Osteocyte (in vitro differentiated cells): ENCODE data around the gene DPY19L1. TPM values are rescaled to one million over a fixed set of nuclear protein-coding genes. Genes with fewer than 3 reads are reported as not detected.
"Not testable (repeated sequence)": the region's sequence is repeated elsewhere in the genome, so short reads cannot be mapped to it uniquely, and the experiment has no call there.

Source experiments
- DNase-seq: peaks from one replicate; pipeline ENCODE4 v3.0.0; 2021; ENCODE audit warnings: mixed read lengths; ENCODE audit not compliant: unreplicated experiment; ENCODE audit errors: extremely low spot score
- H3K27ac Mint-ChIP-seq: one replicate; pipeline ENCODE4 v1.8.0; 2021; ENCODE audit warnings: mild to moderate bottlenecking, mixed read lengths; ENCODE audit not compliant: unreplicated experiment
- H3K27me3 Mint-ChIP-seq: one replicate; pipeline ENCODE4 v1.8.0; 2021; ENCODE audit warnings: mixed read lengths; ENCODE audit not compliant: unreplicated experiment
- H3K36me3 Mint-ChIP-seq: one replicate; pipeline ENCODE4 v1.8.0; 2021; ENCODE audit warnings: mixed read lengths; ENCODE audit not compliant: unreplicated experiment
- H3K4me1 Mint-ChIP-seq: one replicate; pipeline ENCODE4 v1.8.0; 2021; ENCODE audit warnings: mixed read lengths; ENCODE audit not compliant: unreplicated experiment
- H3K4me3 Mint-ChIP-seq: one replicate; pipeline ENCODE4 v1.8.0; 2021; ENCODE audit warnings: mild to moderate bottlenecking, moderate library complexity, mixed read lengths; ENCODE audit not compliant: unreplicated experiment
- H3K9me3 Mint-ChIP-seq: one replicate; pipeline ENCODE4 v1.8.0; 2021; ENCODE audit warnings: mixed read lengths; ENCODE audit not compliant: unreplicated experiment
- CTCF ChIP-seq: fragments of 200-600 bp; sonication (generic); IDR thresholded peaks from 2 replicates; pipeline ENCODE4 v1.5.0; 2021; ENCODE audit warnings: antibody characterized with exemption, mild to moderate bottlenecking, moderate library complexity
- total RNA-seq: library from RNA; stranded (reverse); gene quantifications from 2 replicates; pipeline ENCODE4 v1.2.1, GENCODE V29; 2021

The DPY19L1 gene
- total RNA-seq, 1 donor from 2014 or later, result 39.3 TPM

DNA sequence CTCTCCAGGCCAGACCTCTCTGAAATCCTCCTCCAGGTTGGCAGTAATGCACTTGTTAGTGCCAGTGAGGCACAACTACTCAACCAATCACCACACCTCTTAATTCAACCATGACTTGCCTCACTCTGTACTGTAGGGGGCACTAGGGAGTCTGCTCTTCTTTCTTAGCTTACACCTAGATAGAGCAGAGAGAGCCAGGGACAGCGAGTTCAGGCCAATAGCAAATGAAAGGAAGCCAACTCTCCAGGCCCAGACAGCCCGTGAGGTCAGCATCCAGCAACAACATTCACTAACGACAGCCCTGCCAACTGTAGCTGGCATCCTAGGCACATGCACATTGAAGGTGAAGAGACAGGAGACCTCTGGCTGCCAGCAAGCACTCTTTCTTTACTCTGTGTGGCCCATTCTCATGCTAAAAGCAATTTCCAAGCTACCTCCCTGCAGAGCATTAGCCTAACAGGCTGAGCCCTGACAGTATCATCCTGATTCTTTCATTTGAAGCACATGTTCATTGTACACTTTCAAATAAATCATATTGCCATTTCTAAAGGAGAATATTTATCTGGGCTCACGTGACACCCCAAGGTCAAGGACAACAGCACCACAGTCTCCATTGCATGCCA, 136.3 kb downstream of the DPY19L1 start:
- DNase-seq, result no peak
- H3K36me3 Mint-ChIP-seq, result no peaks in the 10 kb centered on the region
- TF ChIP-seq CTCF, result peak; percentile 14
- peaks cover 6% of the 10 kb centered on the region for H3K9me3 Mint-ChIP-seq
- peaks cover 14% of the 10 kb centered on the region for H3K27me3 Mint-ChIP-seq
- no peaks in the 10 kb centered on the region for H3K4me1 Mint-ChIP-seq
- H3K27ac Mint-ChIP-seq, result no peak overlapping the region
- H3K4me3 Mint-ChIP-seq, result no peak overlapping the region

- no peak overlapping the region for H3K27ac Mint-ChIP-seq
- DNase-seq, result no peak
- no peak overlapping the region for H3K4me3 Mint-ChIP-seq
- peaks cover 13% of the 10 kb centered on the region for H3K4me1 Mint-ChIP-seq
- peaks cover 3% of the 10 kb centered on the region for H3K36me3 Mint-ChIP-seq
- H3K9me3 Mint-ChIP-seq, result peaks cover 15% of the 10 kb centered on the region
- H3K27me3 Mint-ChIP-seq, result no peaks in the 10 kb centered on the region
- TF ChIP-seq CTCF, result no peak
Observed at GRCh38 chr7:34895202-34895601, 142.1 kb downstream of the DPY19L1 start.

- no peak for TF ChIP-seq CTCF
- DNase-seq, result no peak
- Mint-ChIP-seq H3K27me3 (peaks cover 6% of the 10 kb centered on the region), H3K4me3 (no peak overlapping the region), H3K9me3 (peaks cover 7% of the 10 kb centered on the region), H3K4me1 (peaks cover 13% of the 10 kb centered on the region), H3K36me3 (peaks cover 3% of the 10 kb centered on the region), H3K27ac (no peak overlapping the region)
Observed at GRCh38 chr7:34889951-34890350, 147.3 kb downstream of the DPY19L1 start.

GRCh38 chr7:34886856-34887255, 150.4 kb downstream of the DPY19L1 start:
- Mint-ChIP-seq H3K27ac (no peak overlapping the region), H3K36me3 (no peaks in the 10 kb centered on the region), H3K27me3 (peaks cover 6% of the 10 kb centered on the region), H3K9me3 (peaks cover 6% of the 10 kb centered on the region), H3K4me1 (peaks cover 9% of the 10 kb centered on the region), H3K4me3 (no peak overlapping the region)
- DNase-seq, result no peak
- no peak for TF ChIP-seq CTCF

DNA sequence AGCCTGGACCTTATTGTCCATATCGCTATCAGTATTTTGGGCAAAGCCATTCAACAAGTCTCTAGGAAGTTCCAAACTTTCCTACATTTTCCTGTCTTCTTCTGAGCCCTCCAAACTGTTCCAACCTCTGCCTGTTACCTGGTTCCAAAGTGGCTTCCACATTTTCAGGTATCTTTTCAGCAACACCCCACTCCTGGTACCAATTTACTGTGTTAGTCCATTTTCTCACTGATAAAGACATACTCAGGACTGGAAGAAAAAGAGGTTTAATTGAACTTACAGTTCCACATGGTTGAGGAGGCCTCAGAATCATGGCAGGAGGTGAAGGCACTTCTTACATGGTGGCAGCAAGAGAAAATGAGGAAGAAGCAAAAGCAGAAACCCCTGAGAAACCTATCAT, 153.4 kb downstream of the DPY19L1 start:
- not testable (repeated sequence) for H3K27ac Mint-ChIP-seq, H3K4me3 Mint-ChIP-seq, H3K36me3 Mint-ChIP-seq, H3K9me3 Mint-ChIP-seq, H3K4me1 Mint-ChIP-seq, DNase-seq
- H3K27me3 Mint-ChIP-seq, result peaks cover 16% of the 10 kb centered on the region

DNA sequence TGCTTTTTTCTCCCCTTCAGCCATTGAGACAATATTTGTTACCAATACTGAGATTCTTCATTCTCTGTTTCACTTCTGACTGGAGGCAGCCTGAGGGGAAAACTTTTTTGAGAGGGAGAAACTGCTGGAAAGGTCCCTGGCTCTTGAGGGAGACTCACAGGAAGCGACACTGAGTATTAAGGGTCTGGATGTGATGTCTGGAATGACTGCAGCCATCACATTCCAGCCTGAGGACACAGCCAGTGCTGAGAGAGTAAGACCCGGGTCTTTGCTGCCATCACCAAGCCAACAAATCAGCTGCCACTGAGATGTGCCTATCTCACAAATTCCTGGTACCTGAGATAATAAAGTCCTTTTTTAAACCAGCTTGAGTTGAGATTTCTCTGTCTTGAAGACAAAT, 157.4 kb downstream of the DPY19L1 start:
- Mint-ChIP-seq H3K9me3 (peaks cover 9% of the 10 kb centered on the region), H3K4me1 (no peaks in the 10 kb centered on the region), H3K27me3 (peaks cover 15% of the 10 kb centered on the region), H3K4me3 (no peak overlapping the region), H3K36me3 (no peaks in the 10 kb centered on the region), H3K27ac (no peak overlapping the region)
- TF ChIP-seq CTCF, result no peak
- DNase-seq, result no peak

DNA sequence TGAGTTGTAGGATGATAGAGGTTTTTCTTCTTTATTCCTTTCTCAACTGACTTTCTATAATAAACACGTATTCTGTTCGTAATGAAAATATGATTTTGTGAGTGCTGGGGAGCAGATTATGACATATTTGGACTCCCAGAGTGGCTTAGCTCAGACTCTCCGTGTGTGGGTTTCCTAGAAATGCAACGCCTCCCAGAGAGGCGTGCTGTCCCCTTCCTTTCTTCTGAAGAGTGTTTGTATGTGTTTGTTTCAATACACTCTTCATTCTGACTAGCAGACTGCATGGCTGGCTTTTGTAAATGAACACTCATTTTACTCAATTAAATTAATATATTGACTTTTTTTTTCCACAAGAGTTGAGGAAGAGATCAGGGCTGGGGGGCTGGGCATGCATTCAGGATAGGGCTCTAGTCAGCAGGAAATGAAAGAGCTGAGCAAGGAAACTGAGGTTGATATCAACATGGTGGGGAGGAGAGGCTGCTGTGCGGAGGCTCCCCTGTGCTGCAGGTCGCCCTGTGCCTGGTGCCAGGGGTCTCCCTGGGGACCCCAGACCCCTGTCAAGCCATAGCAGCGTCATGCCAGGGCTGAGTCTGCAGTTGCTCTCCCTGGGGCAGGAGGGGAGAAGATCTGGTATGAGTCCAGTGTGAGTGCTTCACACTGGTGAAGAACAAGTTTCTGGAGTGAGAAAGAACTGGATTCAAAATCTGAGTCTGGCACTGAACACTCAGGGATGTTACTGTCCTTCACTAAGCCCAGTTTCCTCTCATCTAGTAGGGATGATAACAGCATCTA, 158.1 kb downstream of the DPY19L1 start:
- not testable (repeated sequence) for DNase-seq, H3K4me1 Mint-ChIP-seq, H3K4me3 Mint-ChIP-seq, H3K36me3 Mint-ChIP-seq, H3K9me3 Mint-ChIP-seq, H3K27ac Mint-ChIP-seq
- H3K27me3 Mint-ChIP-seq, result peaks cover 15% of the 10 kb centered on the region
